Panc1 (cell line): Measurements from ENCODE around the gene CEACAM3. TPM values are rescaled to one million over a fixed set of nuclear protein-coding genes. Genes with fewer than 3 reads are reported as not detected.

ENCODE experiments used
- ATAC-seq: fragments of 200-7000 bp; cut with Tn5 transposase; 2 replicates; pipeline ENCODE4 v1.9.1; 2020; ENCODE audit warnings: mild to moderate bottlenecking, moderate library complexity
- BruUV-seq: library from RNA; stranded (reverse); fragments of 400-500 nt; replicated peaks from 2 replicates; lab custom pipeline; 2021; lab: Mats Ljungman, UMichigan
- CTCF ChIA-PET: fragments of 300-600 bp; sonication (Branson Sonifier 250); formaldehyde crosslinking; loops from one replicate; lab custom pipeline; 2022; ENCODE audit warnings: antibody characterized with exemption; lab: Charles Lee
- POLR2A ChIA-PET: fragments of 300-600 bp; sonication (Branson Sonifier 250); formaldehyde crosslinking; loops from one replicate; lab custom pipeline; 2022; ENCODE audit warnings: antibody characterized with exemption; lab: Charles Lee
- DNase-seq: peaks from one replicate; pipeline ENCODE4 v3.0.0-alpha.2; 2010; ENCODE audit warnings: low read depth, low spot score
- H3K27ac ChIP-seq: 2 replicates; pipeline ENCODE4 v1.5.1; 2011; ENCODE audit warnings: mild to moderate bottlenecking, low read length, inconsistent platforms
- H3K27me3 ChIP-seq: fragments of 200-500 bp; sonication (Bioruptor generic); 2 replicates; pipeline ENCODE4 v1.6.0; 2014; ENCODE audit warnings: low read length, inconsistent platforms; ENCODE audit not compliant: control insufficient read depth, insufficient read depth
- H3K36me3 ChIP-seq: fragments of 200-500 bp; sonication (Bioruptor generic); 2 replicates; pipeline ENCODE4 v1.5.1; 2014; ENCODE audit warnings: inconsistent platforms, mild to moderate bottlenecking, low read length, moderate library complexity; ENCODE audit not compliant: control insufficient read depth, insufficient read depth
- H3K4me1 ChIP-seq: 2 replicates; pipeline ENCODE4 v1.5.1; 2011; ENCODE audit warnings: inconsistent platforms, mild to moderate bottlenecking, low read length, moderate library complexity; ENCODE audit not compliant: control insufficient read depth, insufficient read depth
- H3K4me3 ChIP-seq, 2 experiments: 2 replicates each; pipeline ENCODE4 v1.5.1; 2011 to 2012; ENCODE audit warnings: low read depth in 2 of 2, low read length in 2 of 2, mild to moderate bottlenecking in 2 of 2, inconsistent platforms in 1 of 2, moderate library complexity in 1 of 2
- H3K9me3 ChIP-seq: fragments of 200-500 bp; sonication (Bioruptor generic); 2 replicates; pipeline ENCODE4 v1.5.1; 2014; ENCODE audit warnings: low read depth, mild to moderate bottlenecking, inconsistent platforms, low read length, moderate library complexity; ENCODE audit not compliant: control insufficient read depth, insufficient read depth
- CTCF ChIP-seq: fragments of 450-650 bp; IDR thresholded peaks from 2 replicates; pipeline ENCODE4 v1.5.1; 2017; ENCODE audit warnings: mild to moderate bottlenecking
- POLR2AphosphoS5 ChIP-seq: IDR thresholded peaks from 2 replicates; pipeline ENCODE4 v1.6.1; 2012; ENCODE audit warnings: mild to moderate bottlenecking, low read depth, low read length, moderate library complexity
- REST ChIP-seq, 2 experiments: IDR thresholded peaks; 2 replicates each; pipeline ENCODE4 v1.6.1; 2011 to 2012; ENCODE audit warnings: low read depth in 2 of 2, control low read depth in 1 of 2, low read length in 1 of 2, mild to moderate bottlenecking in 1 of 2, moderate library complexity in 1 of 2; ENCODE audit not compliant: insufficient read depth in 1 of 2
- SIN3A ChIP-seq: IDR thresholded peaks from 2 replicates; pipeline ENCODE4 v1.6.1; 2012; ENCODE audit warnings: low read depth, mild to moderate bottlenecking, low read length, moderate library complexity, borderline replicate concordance; ENCODE audit not compliant: insufficient read depth
- TCF7L2 ChIP-seq: IDR thresholded peaks from 2 replicates; pipeline ENCODE4 v1.6.1; 2011; ENCODE audit warnings: mild to moderate bottlenecking, low read depth, low read length, inconsistent platforms
- in situ Hi-C: cut with HindIII; loops from 2 replicates; pipeline ENCODE4 v1.10.0; 2016; ENCODE audit warnings: low sequenced_read_pairs, low pct_unique_long_range_greater_than_20kb
- intact Hi-C: fragments of 100-400 bp; cut with micrococcal nuclease; formaldehyde crosslinking; loops from one replicate; pipeline ENCODE4 v1.10.0; 2022; ENCODE audit not compliant: unreplicated experiment
- total RNA-seq: library from RNA; stranded (reverse); gene quantifications from one replicate; pipeline ENCODE4 v1.2.1, GENCODE V29; 2021; ENCODE audit not compliant: unreplicated experiment

Gene CEACAM3
- total RNA-seq, 1 experiment from 2014 or later = not detected

- intact Hi-C loops (no loop called here), in situ Hi-C loops (no loop called here)
- Histone ChIP-seq H3K36me3 (no peaks in the 10 kb centered on the region), H3K9me3 (no peaks in the 10 kb centered on the region), H3K27ac (no peak overlapping the region), H3K27me3 (no peaks in the 10 kb centered on the region), H3K4me1 (no peaks in the 10 kb centered on the region), H3K4me3 (no peak overlapping the region)
- ChIA-PET POLR2A (no interaction called here), CTCF (interaction anchor here (0.6 to 1.1 kb wide), 3 partner anchors 26 to 161 kb away, joined by 3 read pairs; no protein-coding TSS in a partner anchor)
- DNase-seq = no peak
- peak; percentile 89 for ATAC-seq
- BruUV-seq = no TSS peak
- peak; percentile 91 for TF ChIP-seq CTCF
- TF ChIP-seq POLR2AphosphoS5 = no peak
- no peak for TF ChIP-seq TCF7L2
- no peak for TF ChIP-seq REST (IDR thresholded peaks at IDR 0.05; ENCODE audit: insufficient read depth in 1 of 2, low read depth in 2 of 2, low read length in 1 of 2)
- no peak for TF ChIP-seq SIN3A
Observed at GRCh38 chr19:41795031-41795461, 1.3 kb upstream of the CEACAM3 start.

- TF ChIP-seq CTCF = no peak
- TF ChIP-seq POLR2AphosphoS5 = no peak
- H3K4me3 ChIP-seq = no peak overlapping the region
- no peak for ATAC-seq
- in situ Hi-C loops (no loop called here), intact Hi-C loops (no loop called here)
- no peak overlapping the region for H3K27ac ChIP-seq
- CTCF ChIA-PET = no interaction called here
- H3K36me3 ChIP-seq = no peaks in the 10 kb centered on the region
- no peaks in the 10 kb centered on the region for H3K9me3 ChIP-seq
- no TSS peak for BruUV-seq
- no peak for DNase-seq
- POLR2A ChIA-PET = no interaction called here
- no peaks in the 10 kb centered on the region for H3K27me3 ChIP-seq
- H3K4me1 ChIP-seq = no peaks in the 10 kb centered on the region
Observed at GRCh38 chr19:41796901-41797300, 514 bp downstream of the CEACAM3 start.
